Ishikawa (cell line): ENCODE data around the gene TMEM175.

Source experiments
- CEBPB ChIP-seq: IDR thresholded peaks from 2 replicates; pipeline ENCODE4 v1.6.1; 2012
- CREB1 ChIP-seq: IDR thresholded peaks from 2 replicates; pipeline ENCODE4 v1.6.1; 2012; ENCODE audit warnings: low read depth
- EGR1 ChIP-seq: IDR thresholded peaks from 2 replicates; pipeline ENCODE4 v1.6.1; 2012
- EP300 ChIP-seq: IDR thresholded peaks from 2 replicates; pipeline ENCODE4 v1.6.1; 2012; ENCODE audit warnings: borderline replicate concordance
- FOXM1 ChIP-seq: IDR thresholded peaks from 2 replicates; pipeline ENCODE4 v1.6.1; 2012; ENCODE audit warnings: low read depth, borderline replicate concordance
- MAX ChIP-seq: IDR thresholded peaks from 2 replicates; pipeline ENCODE4 v1.6.1; 2012
- NFIC ChIP-seq: IDR thresholded peaks from 2 replicates; pipeline ENCODE4 v1.6.1; 2012
- RAD21 ChIP-seq: IDR thresholded peaks from 2 replicates; pipeline ENCODE4 v1.6.1; 2012; ENCODE audit warnings: low read depth
- REST ChIP-seq: IDR thresholded peaks from 2 replicates; pipeline ENCODE4 v1.6.1; 2012; ENCODE audit warnings: low read depth, mild to moderate bottlenecking
- TAF1 ChIP-seq: IDR thresholded peaks from 2 replicates; pipeline ENCODE4 v1.6.1; 2012; ENCODE audit warnings: low read depth, mild to moderate bottlenecking
- TCF12 ChIP-seq: IDR thresholded peaks from 2 replicates; pipeline ENCODE4 v1.6.1; 2012; ENCODE audit warnings: low read depth
- TEAD4 ChIP-seq: IDR thresholded peaks from 2 replicates; pipeline ENCODE4 v1.6.1; 2012
- USF1 ChIP-seq: IDR thresholded peaks from 2 replicates; pipeline ENCODE4 v1.6.1; 2012
- YY1 ChIP-seq: IDR thresholded peaks from 2 replicates; pipeline ENCODE4 v1.6.1; 2012; ENCODE audit warnings: low read depth
- ZBTB7A ChIP-seq: IDR thresholded peaks from 2 replicates; pipeline ENCODE4 v1.6.1; 2012; ENCODE audit warnings: low read depth

The TMEM175 gene

GRCh38 chr4:985123-985830 is 53.0 kb downstream of the TMEM175 start:
- no peak for TF ChIP-seq EGR1
- no peak for TF ChIP-seq CREB1
- no peak for TF ChIP-seq TEAD4
- TF ChIP-seq YY1 = peak; percentile 49; the same call in 1 of the 2 replicates
- TF ChIP-seq TCF12 = no peak
- TF ChIP-seq RAD21 = no peak
- TF ChIP-seq MAX = 0 out of 2 replicates have a peak, but pooled peaks have one; percentile 26
- no peak for TF ChIP-seq NFIC
- TF ChIP-seq FOXM1 = no peak
- TF ChIP-seq CEBPB = no peak
- peak; percentile 28; the same call in 1 of the 2 replicates for TF ChIP-seq TAF1
- no peak for TF ChIP-seq USF1
- no peak for TF ChIP-seq ZBTB7A
- no peak for TF ChIP-seq REST
- TF ChIP-seq EP300 = no peak

GRCh38 chr4:986428-986878 is 54.2 kb downstream of the TMEM175 start:
- no peak for TF ChIP-seq YY1
- no peak for TF ChIP-seq NFIC
- no peak for TF ChIP-seq TAF1
- TF ChIP-seq USF1 = no peak
- TF ChIP-seq EP300 = no peak

- TF ChIP-seq EGR1 (peak; percentile 65; the same call in 1 of the 2 replicates), FOXM1 (no peak), NFIC (no peak), EP300 (no peak), MAX (peak; percentile 65), TAF1 (0 out of 2 replicates have a peak, but pooled peaks have one; percentile 18), ZBTB7A (peak; percentile 85; the same call in 1 of the 2 replicates), CEBPB (no peak), YY1 (no peak), REST (no peak), USF1 (peak; percentile 91), TEAD4 (no peak), CREB1 (no peak), RAD21 (peak; percentile 25; the same call in 1 of the 2 replicates), TCF12 (no peak)
These were observed 54.8 kb downstream of the TMEM175 start, which contains the start of gene IDUA for GRCh38 chr4:986879-987623. IDUA (plus strand) TSS chr4:987044; CDS start chr4:987085, 41 bp downstream.

- peak; percentile 74; the same call in 1 of the 2 replicates for TF ChIP-seq TEAD4
- TF ChIP-seq TAF1 = no peak
- no peak for TF ChIP-seq MAX
- TF ChIP-seq FOXM1 = no peak
- no peak for TF ChIP-seq USF1
- no peak for TF ChIP-seq YY1
- no peak for TF ChIP-seq EGR1
- TF ChIP-seq ZBTB7A = 0 out of 2 replicates have a peak, but pooled peaks have one; percentile 8
These were observed 55.6 kb downstream of the TMEM175 start for GRCh38 chr4:987624-988513.
